Measurements from ENCODE around the gene ZNF705A. TPM values are rescaled to one million over a fixed set of nuclear protein-coding genes. Genes with fewer than 3 reads are reported as not detected.
"Not testable (repeated sequence)": the region's sequence is repeated elsewhere in the genome, so short reads cannot be mapped to it uniquely, and the experiment has no call there.

ZNF705A gene
- total RNA-seq, result not detected

DNA sequence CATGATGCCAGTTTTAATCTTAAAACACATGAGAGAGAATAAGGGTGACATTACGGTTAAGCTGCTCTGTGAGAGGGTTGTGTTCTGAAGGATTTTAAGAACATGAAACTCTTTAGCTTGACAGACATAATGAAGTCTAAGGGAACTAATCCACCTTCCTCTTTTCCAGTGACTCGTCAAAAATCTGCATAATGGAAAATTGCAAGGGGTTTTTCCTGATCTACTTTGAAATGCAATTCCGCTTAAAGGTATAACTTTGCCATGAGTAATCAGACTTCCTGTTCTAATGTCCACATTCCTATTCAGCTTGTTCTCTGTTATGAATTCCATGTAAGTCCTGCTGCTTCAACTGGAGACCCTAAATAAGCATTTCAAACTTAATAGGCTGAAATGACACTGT is at the start of gene ZNF705A:
ZNF705A (plus strand) TSS at position 171 of the 400 bp plus-strand sequence. CDS start 15,611 bp downstream, outside the sequence.
- DNase-seq, result no peak
- ChIA-PET CTCF (no interaction called here), POLR2A (no interaction called here)
- Mint-ChIP-seq H3K27ac (no peak within 1 kb of the TSS), H3K9me3 (no peaks in the 10 kb centered on the region), H3K4me1 (peaks cover 29% of the 10 kb centered on the region), H3K27me3 (peaks cover 51% of the 10 kb centered on the region), H3K4me3 (no peak within 1 kb of the TSS), H3K36me3 (ENCODE audit: low read depth) (peaks cover 4% of the 10 kb centered on the region)

DNA sequence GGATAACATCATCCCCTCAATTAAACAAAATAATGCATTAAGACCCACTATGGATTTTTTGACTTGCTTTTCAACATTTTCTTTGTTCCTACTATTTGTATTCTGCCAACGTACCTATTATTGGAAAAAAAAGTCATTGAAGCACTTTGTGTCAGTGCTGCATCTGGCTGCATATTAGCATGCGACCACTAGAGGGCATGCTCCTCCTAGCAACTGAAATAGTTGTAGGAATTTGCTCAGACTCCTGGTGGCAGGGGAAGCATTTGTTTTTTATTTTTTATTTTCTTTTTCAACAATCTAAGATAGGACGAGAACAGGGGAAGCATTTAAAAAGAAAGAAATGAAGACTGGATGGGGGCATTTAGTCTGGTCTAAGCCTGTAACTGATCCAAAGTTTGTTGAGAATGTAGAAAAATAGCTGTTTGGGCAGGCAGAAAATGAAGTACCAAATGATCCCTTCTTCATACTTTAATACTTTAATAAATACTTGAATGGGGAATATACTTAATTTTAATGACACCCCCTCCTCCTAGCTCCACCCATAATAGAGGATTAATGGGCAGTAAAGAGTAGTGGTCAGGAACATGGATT is 47.9 kb upstream of the ZNF705A start:
- peaks cover 4% of the 10 kb centered on the region for H3K4me1 Mint-ChIP-seq

DNA sequence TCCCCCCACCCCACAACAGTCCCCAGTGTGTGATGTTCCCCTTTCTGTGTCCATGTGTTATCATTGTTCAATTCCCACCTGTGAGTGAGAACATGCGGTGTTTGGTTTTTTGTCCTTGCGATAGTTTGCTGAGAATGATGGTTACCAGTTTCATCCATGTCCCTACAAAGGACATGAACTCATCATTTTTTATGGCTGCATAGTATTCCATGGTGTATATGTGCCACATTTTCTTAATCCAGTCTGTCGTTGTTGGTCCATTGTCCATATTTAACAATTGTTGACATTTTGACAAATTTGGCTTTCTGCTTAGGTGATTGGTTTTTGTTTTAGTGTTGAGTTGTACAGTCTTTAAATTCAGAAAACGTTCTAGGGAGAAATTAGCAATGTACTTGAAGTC is 43.7 kb upstream of the ZNF705A start:
- H3K4me1 Mint-ChIP-seq; CTCF ChIA-PET; H3K27me3 Mint-ChIP-seq; DNase-seq; H3K4me3 Mint-ChIP-seq; POLR2A ChIA-PET; H3K9me3 Mint-ChIP-seq; H3K36me3 Mint-ChIP-seq (ENCODE audit: low read depth); H3K27ac Mint-ChIP-seq: not testable (repeated sequence)

More for the DNA sequence above, 47.9 kb upstream of the ZNF705A start:
- no peaks in the 10 kb centered on the region for H3K9me3 Mint-ChIP-seq
- ChIA-PET CTCF (interaction anchor here (0.8 to 1.3 kb wide), 5 partner anchors 14 to 123 kb away, joined by 3 to 7 read pairs (median 4); partner anchors contain the start of gene CLEC4A), POLR2A (no interaction called here)
- peak; percentile 88 for DNase-seq
- H3K4me3 Mint-ChIP-seq, result no peak overlapping the region
- H3K27ac Mint-ChIP-seq, result no peak overlapping the region
- H3K36me3 Mint-ChIP-seq (ENCODE audit: low read depth), result peaks cover 25% of the 10 kb centered on the region
- H3K27me3 Mint-ChIP-seq, result no peaks in the 10 kb centered on the region

- CTCF ChIA-PET, result no interaction called here
- Mint-ChIP-seq H3K27me3 (no peaks in the 10 kb centered on the region), H3K27ac (no peak overlapping the region), H3K9me3 (no peaks in the 10 kb centered on the region), H3K36me3 (ENCODE audit: low read depth) (no peaks in the 10 kb centered on the region), H3K4me3 (no peak overlapping the region), H3K4me1 (no peaks in the 10 kb centered on the region)
- POLR2A ChIA-PET, result no interaction called here
- DNase-seq, result no peak
Measured at GRCh38 chr12:8120072-8120713, 36.6 kb upstream of the ZNF705A start.

DNA sequence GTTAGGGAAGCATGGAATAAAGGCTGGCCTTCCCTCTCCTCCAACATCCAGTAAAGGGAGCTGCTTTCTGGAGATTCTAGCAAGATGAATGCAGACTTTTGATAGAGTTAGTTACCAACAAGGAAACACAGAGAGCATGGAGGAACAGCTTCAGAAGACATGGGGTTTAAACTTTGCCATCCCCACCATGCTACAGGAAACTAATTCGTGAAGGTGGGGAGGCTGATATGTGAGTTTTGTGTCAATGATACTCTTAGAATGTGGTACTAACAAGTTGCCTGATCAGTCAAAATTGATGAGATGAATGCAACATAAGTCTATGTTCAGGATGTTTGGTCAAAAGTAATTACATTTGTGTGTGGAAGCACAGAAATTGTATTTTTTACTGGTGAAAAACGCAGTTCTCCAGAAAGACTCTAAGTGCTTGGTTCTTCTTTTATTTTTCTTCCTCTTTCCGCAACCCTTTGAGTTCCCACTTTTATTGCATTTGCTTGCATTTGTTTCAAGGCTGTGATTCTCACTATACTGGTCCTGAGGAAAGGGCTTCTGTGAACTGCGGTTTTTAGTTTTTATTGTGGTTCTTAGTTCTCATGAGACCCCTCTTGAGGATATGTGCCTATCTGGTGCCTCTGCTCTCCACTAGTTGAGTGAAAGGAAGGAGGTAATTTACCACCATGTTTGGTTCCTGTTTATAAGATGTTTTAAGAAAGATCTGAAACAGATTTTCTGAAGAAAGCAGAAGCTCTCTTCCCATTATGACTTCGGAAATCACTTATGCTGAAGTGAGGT is 33.5 kb upstream of the ZNF705A start, which contains the start of gene CLEC4A:
CLEC4A (plus strand) TSS at position 494 of the 789 bp plus-strand sequence; CDS start at position 756, 262 bp downstream.
- POLR2A ChIA-PET, result no interaction called here

DNA sequence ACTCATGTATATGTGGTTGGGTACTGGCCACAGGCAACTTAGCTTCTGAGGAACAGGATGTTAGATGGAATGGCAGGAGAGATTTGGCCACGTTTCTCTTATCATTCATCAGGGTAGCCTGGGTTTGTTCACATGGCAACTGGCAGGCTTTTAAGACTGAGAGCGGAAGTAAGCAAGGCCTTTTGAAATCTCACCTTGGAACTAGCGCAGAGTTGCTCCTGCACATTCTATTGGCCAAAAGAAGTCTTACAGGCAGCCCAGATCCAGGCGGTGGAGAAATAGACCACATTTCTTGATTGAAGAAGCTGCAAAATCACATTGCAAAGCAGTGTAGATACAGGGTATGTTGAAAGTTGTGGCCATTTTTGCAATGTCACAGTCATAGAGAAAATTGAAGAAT is 29.7 kb upstream of the ZNF705A start:
- peak; percentile 46 for DNase-seq
- no peaks in the 10 kb centered on the region for H3K36me3 Mint-ChIP-seq (ENCODE audit: low read depth)
- no peak overlapping the region for H3K4me3 Mint-ChIP-seq
- no peaks in the 10 kb centered on the region for H3K9me3 Mint-ChIP-seq
- no peak overlapping the region for H3K27ac Mint-ChIP-seq
- H3K27me3 Mint-ChIP-seq, result no peaks in the 10 kb centered on the region
- ChIA-PET POLR2A (no interaction called here), CTCF (interaction anchor here (1.3 kb wide), 1 partner anchor 9 kb away, joined by 6 read pairs; no protein-coding TSS in a partner anchor)
- H3K4me1 Mint-ChIP-seq, result peaks cover 15% of the 10 kb centered on the region

More for the DNA sequence above, 33.5 kb upstream of the ZNF705A start, which contains the start of gene CLEC4A:
- Mint-ChIP-seq H3K27me3 (no peaks in the 10 kb centered on the region), H3K36me3 (ENCODE audit: low read depth) (no peaks in the 10 kb centered on the region), H3K4me3 (no peak within 1 kb of the TSS), H3K27ac (no peak within 1 kb of the TSS), H3K4me1 (peaks cover 15% of the 10 kb centered on the region), H3K9me3 (no peaks in the 10 kb centered on the region)
- DNase-seq, result no peak
- CTCF ChIA-PET, result interaction anchor here (1.4 kb wide), 1 partner anchor 14 kb away, joined by 4 read pairs; no protein-coding TSS in a partner anchor

DNA sequence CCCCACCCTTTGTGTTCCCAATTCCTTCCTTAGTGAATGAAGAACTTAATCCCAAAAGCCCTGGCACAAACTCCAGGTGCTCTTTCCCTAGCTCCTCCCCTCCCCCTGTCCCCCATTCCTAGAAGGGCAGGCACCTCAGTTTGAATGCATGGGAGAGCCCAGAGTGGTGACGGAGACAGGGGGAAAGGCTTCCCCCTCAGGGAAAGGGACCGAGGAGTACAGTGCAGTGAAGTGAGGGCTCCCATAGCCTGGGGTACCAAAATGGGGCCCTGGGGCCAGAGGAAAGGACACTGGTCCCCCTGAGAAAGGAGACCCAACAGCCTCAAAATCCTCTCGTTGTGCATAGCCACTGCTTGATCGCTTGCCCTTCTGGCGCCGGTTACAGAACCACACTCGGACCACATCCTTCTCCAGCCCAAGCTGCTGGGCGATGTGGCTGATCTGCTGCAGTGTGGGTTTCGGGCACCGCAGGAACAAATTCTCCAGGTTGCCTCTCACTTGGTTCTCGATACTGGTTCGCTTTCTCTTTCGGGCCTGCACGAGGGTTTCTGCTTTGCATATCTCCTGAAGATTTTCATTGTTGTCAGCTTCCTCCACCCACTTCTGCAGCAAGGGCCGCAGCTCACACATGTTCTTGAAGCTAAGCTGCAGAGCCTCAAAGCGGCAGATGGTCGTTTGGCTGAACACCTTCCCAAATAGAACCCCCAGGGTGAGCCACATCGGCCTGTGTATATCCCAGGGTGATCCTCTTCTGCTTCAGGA is 23.0 kb upstream of the ZNF705A start:
- peak overlapping the region; percentile 51 for H3K27ac Mint-ChIP-seq
- POLR2A ChIA-PET; H3K36me3 Mint-ChIP-seq (ENCODE audit: low read depth); H3K9me3 Mint-ChIP-seq; H3K27me3 Mint-ChIP-seq; CTCF ChIA-PET; H3K4me1 Mint-ChIP-seq; H3K4me3 Mint-ChIP-seq: not testable (repeated sequence)
- DNase-seq, result peak; percentile 14

DNA sequence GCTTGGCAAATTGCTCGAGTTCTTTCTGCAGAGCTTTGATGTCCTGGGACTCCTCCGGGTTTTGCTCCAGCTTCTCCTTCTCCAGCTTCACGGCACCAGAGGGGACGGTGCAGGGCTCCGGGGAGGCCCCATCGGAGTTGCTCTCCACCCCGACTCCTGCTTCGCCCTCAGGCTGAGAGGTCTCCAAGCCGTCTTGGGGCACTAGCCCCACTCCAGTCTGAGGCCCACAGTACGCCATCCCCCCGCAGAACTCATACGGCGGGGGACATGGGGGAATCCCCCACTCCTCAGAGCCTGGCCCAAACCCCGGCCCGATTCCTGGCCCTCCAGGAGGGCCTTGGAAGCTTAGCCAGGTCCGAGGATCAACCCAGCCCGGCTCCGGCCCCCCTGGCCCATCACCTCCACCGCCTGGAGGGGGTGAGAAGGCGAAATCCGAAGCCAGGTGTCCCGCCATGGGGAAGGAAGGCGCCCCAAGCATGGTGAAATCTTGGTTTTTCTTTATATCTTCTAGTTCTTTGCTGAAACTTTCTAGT is 22.4 kb upstream of the ZNF705A start:
- H3K36me3 Mint-ChIP-seq (ENCODE audit: low read depth); H3K4me1 Mint-ChIP-seq; DNase-seq; H3K27ac Mint-ChIP-seq; CTCF ChIA-PET; H3K9me3 Mint-ChIP-seq; H3K27me3 Mint-ChIP-seq; POLR2A ChIA-PET; H3K4me3 Mint-ChIP-seq: not testable (repeated sequence)

GRCh38 chr12:8141647-8142046 is 15.2 kb upstream of the ZNF705A start:
- H3K36me3 Mint-ChIP-seq (ENCODE audit: low read depth); H3K4me1 Mint-ChIP-seq; H3K9me3 Mint-ChIP-seq; H3K4me3 Mint-ChIP-seq; H3K27me3 Mint-ChIP-seq; POLR2A ChIA-PET; DNase-seq; H3K27ac Mint-ChIP-seq: not testable (repeated sequence)
- CTCF ChIA-PET, result interaction anchor here (0.6 to 0.9 kb wide), 2 partner anchors 14 to 28 kb away, joined by 3 to 4 read pairs; no protein-coding TSS in a partner anchor

- Mint-ChIP-seq H3K36me3 (ENCODE audit: low read depth) (no peaks in the 10 kb centered on the region), H3K27me3 (peaks cover 21% of the 10 kb centered on the region), H3K4me1 (no peaks in the 10 kb centered on the region), H3K27ac (no peak overlapping the region), H3K9me3 (peaks cover 7% of the 10 kb centered on the region), H3K4me3 (no peak overlapping the region)
- ChIA-PET CTCF (no interaction called here), POLR2A (no interaction called here)
- no peak for DNase-seq
Measured at GRCh38 chr12:8143261-8143660, 13.6 kb upstream of the ZNF705A start.

GRCh38 chr12:8145754-8146441 is 10.9 kb upstream of the ZNF705A start:
- no peak overlapping the region for H3K27ac Mint-ChIP-seq
- H3K9me3 Mint-ChIP-seq, result peaks cover 10% of the 10 kb centered on the region
- ChIA-PET POLR2A (no interaction called here), CTCF (no interaction called here)
- H3K4me3 Mint-ChIP-seq, result no peak overlapping the region
- no peaks in the 10 kb centered on the region for H3K36me3 Mint-ChIP-seq (ENCODE audit: low read depth)
- no peak for DNase-seq
- peaks cover 43% of the 10 kb centered on the region for H3K27me3 Mint-ChIP-seq
- H3K4me1 Mint-ChIP-seq, result no peaks in the 10 kb centered on the region

GRCh38 chr12:8146442-8146771 is 10.4 kb upstream of the ZNF705A start:
- Mint-ChIP-seq H3K36me3 (ENCODE audit: low read depth) (no peaks in the 10 kb centered on the region), H3K4me3 (no peak overlapping the region), H3K9me3 (peaks cover 10% of the 10 kb centered on the region), H3K27me3 (peaks cover 48% of the 10 kb centered on the region), H3K27ac (no peak overlapping the region), H3K4me1 (no peaks in the 10 kb centered on the region)
- POLR2A ChIA-PET, result no interaction called here
- CTCF ChIA-PET, result no interaction called here
- DNase-seq, result no peak
